OCI-M2 (cell line): ENCODE data around the gene CFAP74.

ENCODE experiments used
- DNase-seq: peaks from one replicate; lab custom pipeline; 2025; ENCODE audit not compliant: unreplicated experiment; lab: John Stamatoyannopoulos, UW

The CFAP74 gene

GRCh38 chr1:2019571-2020309 is 16.2 kb upstream of the CFAP74 start:
- DNase-seq: no peak

DNA sequence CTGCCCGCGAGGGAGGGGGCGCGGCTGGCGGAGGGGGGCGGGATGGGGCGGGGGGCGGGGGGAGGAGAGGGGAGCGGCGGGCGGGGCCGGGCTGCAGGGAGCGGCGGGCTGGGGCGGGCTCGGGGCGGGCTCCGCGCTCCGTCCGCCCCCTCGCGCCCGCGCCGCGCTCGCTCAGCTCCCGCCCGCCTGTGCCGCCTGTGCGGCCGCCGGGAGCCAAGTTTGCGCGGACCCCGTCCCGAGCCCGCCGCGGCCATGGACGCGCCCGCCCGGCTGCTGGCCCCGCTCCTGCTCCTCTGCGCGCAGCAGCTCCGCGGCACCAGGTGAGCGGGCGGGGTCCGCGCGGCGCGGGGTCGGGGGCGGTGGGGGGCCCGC is 15.6 kb upstream of the CFAP74 start, which contains the start of gene GABRD:
GABRD (plus strand) TSS at position 174 of the 372 bp plus-strand sequence; CDS start at position 253, 79 bp downstream.
- DNase-seq: no peak

DNA sequence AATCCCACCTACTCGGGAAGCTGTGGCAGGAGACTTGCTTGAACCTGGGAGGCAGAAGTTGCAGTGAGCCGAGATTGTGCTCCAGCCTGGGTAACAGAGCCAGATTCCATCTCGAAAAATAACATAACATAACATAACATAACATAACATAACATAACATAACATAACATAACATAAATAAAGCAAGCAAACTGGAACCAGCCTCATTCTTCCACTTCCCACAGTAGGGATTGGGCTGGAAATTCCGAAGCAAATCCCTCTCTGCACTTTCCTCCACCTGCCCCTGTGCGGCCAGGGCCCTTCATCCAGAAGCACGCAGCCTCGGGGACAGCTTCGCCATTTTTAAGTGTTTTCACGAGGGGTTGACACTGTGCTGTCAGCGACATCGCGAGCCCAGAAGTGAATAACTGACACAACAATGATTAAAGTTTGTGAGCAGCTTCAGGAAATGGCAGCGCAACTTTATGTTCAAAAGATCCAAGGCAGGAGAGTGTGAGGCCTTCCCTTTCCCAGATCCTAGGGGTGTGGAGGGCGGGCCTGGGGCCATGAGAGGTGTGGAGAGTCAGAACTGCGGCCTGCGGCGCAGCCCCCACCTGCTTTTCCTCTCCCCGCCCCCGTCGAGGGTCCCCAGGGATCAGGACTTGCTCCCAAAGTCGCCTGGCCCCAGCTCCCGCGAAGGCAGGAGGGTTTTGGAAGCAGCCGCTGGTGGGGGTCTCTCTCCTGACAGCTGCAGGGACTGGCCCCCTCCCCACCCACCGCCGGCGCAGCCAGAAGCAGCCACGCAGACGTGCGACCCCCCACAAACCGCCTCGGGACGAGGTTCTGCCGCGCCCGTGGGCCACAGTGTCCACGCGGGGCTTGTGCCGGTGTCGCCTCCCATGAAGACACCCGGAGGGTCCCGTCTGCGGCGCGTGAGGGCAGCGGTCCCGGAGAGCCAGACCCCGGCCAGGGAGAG is 14.9 kb upstream of the CFAP74 start:
- no peak for DNase-seq

DNA sequence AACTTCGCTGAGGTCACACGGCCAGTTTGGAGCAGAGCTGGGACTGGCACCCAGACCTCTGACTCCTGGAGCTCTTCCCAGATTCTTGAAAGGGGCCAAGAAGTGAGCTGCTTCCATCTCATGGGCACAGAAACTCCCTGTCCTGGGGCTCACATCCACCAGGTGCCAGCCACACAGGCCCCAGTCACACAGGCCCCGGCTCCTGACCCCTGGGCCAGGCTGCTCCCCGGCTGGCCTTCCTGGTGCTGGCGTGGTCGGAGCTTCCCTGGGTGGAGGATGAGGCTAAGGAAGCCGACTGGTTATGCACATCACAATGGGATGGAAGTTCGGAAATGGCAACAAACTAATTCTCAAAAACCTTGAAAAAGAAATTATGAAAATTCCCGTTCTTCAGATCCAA is 12.5 kb upstream of the CFAP74 start:
- DNase-seq: no peak

GRCh38 chr1:2014741-2015735 is 11.5 kb upstream of the CFAP74 start:
- no peak for DNase-seq

- no peak for DNase-seq
Measured at GRCh38 chr1:2014181-2014580, 10.6 kb upstream of the CFAP74 start.

GRCh38 chr1:2009101-2010053 is 5.8 kb upstream of the CFAP74 start:
- no peak for DNase-seq

DNA sequence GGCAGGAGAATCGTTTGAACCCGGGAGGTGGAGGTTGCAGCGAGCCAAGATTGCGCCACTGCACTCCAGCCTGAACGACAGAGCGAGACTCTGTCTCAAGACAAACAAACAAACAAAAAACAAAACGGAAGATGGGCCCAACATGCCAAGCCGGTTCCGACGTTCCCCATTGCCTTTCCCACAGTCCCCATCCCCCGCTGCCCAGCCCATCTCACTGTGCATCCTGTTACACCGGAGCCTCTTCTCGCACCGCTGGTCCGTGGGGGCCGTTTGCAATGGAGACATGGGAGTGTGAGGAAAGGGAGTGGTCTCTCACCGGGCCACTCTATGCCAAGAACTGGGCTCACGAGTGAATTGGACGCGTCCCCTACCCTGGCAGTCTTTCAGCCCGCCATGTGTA is 1.3 kb upstream of the CFAP74 start:
- DNase-seq: no peak

- no peak for DNase-seq
Measured at GRCh38 chr1:2001773-2002411, 1.7 kb downstream of the CFAP74 start.

GRCh38 chr1:2000850-2001249 is 2.7 kb downstream of the CFAP74 start:
- no peak for DNase-seq

DNA sequence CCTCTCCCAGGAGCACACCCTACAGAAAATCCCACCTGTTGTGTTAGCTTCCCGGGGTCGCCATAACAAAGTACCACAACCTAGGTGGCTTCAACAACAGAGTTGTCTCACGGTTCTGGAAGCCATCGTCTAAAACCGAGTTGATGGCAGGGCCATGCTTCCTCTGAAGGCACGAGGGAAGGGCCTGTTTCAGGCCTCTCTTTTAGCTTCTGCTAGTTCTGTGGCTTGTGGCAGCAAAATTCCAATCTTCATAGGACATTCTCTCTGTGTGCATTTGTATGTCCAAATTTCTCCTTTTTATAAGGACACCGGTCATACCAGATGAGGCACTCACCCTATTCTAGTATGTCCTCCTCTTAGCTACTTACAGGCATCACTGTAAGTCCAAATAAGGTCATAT is 3.2 kb downstream of the CFAP74 start:
- no peak for DNase-seq

DNA sequence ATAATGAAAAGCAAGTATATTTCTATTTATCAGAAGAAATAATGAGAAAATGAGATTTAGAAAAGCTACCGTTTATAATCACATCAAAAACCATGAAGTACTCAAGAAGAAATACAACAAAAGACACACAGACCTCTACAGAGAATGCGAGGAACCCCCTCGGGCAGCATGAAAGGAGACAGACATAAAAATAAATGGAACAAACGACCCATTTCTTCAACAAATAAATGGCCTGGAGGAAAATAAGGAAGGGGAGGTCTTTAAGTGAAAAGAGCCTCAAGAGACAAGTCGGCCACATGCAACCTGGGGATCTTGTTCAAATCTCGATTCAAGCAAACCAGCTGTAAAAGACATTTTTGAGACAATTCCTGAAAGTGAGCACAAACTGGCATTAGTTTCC is 6.0 kb downstream of the CFAP74 start:
- no peak for DNase-seq

- DNase-seq: no peak
Measured at GRCh38 chr1:1996207-1996651, 7.4 kb downstream of the CFAP74 start.

GRCh38 chr1:1994536-1994935 is 9.1 kb downstream of the CFAP74 start:
- DNase-seq: no peak

GRCh38 chr1:1990222-1990621 is 13.4 kb downstream of the CFAP74 start:
- no peak for DNase-seq

DNA sequence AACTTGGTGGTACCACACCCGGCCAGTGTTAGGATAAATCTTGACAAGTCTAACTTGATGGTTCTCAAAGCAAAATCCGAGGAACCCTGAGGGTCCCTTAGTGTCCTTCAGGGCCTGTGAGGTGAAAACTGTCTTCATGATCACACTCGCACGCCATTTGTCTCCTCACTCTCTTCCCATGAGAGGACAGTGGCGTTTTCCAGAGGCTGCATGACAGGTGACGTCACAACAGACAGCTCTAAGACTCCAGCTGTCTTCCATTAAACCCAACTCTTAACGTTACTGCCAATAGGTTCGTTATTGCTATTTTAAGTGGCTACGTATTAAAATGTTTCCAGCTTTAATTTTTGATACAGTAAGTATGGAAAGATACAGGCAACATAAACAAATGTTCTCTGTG is 13.8 kb downstream of the CFAP74 start:
- DNase-seq: no peak

DNA sequence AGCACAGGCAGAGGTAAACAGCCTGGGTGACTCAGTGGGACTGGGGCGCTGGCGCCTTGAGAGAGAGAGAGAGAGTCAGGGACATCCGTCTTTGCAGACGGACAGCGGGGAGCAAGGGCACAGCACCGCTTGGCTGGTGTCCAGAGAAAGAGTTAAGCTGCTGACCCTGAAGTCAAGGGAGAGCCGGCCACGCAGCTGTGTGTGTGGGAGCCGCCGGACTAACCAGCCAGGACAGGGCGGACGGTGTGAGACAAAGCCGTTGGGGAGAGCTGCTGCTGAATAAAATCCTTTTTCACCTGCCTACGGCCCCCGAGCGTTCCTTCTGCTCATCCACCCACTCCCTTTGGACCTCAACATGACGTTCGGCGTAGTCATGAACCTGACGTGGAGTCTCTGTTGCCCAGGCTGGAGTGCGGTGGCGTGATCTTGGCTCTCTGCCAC is 14.5 kb downstream of the CFAP74 start:
- DNase-seq: no peak

DNA sequence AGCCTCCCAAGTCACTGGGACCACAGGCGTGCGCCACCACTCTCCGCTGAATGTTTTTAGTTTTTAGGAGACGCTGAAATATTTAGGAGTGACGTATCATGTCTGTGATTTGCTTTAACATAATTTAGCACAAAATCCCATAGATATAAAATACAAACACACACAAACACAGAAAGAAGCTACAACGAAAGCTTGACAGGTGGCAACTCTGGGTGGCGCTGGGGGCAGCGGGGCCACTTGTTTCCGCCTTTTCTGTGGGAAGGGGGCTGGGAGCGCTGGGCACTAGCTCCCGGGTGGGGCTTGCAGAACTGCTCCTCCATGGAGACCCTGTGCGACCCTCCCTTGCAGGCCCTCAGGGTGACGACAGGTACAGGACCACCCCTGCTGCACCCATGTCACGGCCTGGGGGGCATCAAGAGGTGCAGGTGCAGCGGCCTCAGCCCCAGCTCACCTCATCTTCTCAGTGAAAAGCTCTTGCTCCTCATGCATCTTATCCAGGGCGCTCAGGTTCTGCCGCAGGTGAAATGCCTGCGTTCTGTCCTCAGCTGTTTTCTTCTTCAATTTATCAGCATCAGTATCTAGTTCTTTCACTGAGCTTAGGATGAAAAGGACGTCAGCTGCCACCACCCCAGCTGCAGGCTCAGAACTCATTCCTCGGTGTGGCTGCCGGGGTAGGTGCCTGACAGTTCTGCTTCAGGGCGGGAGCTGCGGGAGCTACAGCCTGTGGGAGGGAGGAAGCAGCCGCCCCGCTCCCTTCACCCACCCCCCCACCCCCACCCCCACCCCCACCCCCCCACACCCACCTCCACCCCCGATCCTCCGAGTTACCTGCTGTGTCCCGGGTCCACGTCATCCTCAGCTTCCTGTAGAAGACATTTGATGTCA is 15.3 kb downstream of the CFAP74 start:
- DNase-seq: no peak
